CD4-positive, alpha-beta T cell treated with Interleukin-10 for 1 hour (primary cell): ENCODE data around the gene PSD4.

ENCODE experiments used
- DNase-seq: peaks from one replicate; pipeline ENCODE4 v3.0.0-alpha.2; 2020

Gene PSD4

GRCh38 chr2:113240915-113241911 is 67.4 kb downstream of the PSD4 start:
- DNase-seq, result no peak

- no peak for DNase-seq
Observed at GRCh38 chr2:113242327-113242726, 68.6 kb downstream of the PSD4 start.

- DNase-seq, result no peak
Observed at GRCh38 chr2:113245276-113245711, 71.5 kb downstream of the PSD4 start.

GRCh38 chr2:113246606-113247005 is 72.8 kb downstream of the PSD4 start:
- no peak for DNase-seq

- peak; percentile 82 for DNase-seq
Observed at GRCh38 chr2:113248997-113249770, 75.4 kb downstream of the PSD4 start.

- peak; percentile 33 for DNase-seq
Observed at GRCh38 chr2:113251118-113251517, 77.3 kb downstream of the PSD4 start.

- no peak for DNase-seq
Observed at GRCh38 chr2:113252047-113252590, 78.3 kb downstream of the PSD4 start.

- DNase-seq, result no peak
Observed at GRCh38 chr2:113253453-113253852, 79.7 kb downstream of the PSD4 start.

GRCh38 chr2:113255140-113256070 is 81.6 kb downstream of the PSD4 start:
- no peak for DNase-seq

- no peak for DNase-seq
Observed at GRCh38 chr2:113257516-113258264, 83.9 kb downstream of the PSD4 start.

GRCh38 chr2:113258471-113259147 is 84.8 kb downstream of the PSD4 start:
- no peak for DNase-seq
